Measurements from ENCODE around the gene TANGO2. TPM values are rescaled to one million over a fixed set of nuclear protein-coding genes. Genes with fewer than 3 reads are reported as not detected.

Gene TANGO2
- total RNA-seq, 2 experiments from 2014 or later: 15.7 to 18.3 TPM

- Mint-ChIP-seq H3K27me3 (no peaks in the 10 kb centered on the region), H3K4me1 (ENCODE audit: low read depth) (peaks cover 10% of the 10 kb centered on the region), H3K4me3 (no peak overlapping the region), H3K36me3 (ENCODE audit: low read depth) (peaks cover 8% of the 10 kb centered on the region), H3K9me3 (no peaks in the 10 kb centered on the region), H3K27ac (no peak overlapping the region)
- TF ChIP-seq CTCF (IDR thresholded peaks at IDR 0.05): no peak
- ChIA-PET CTCF (interaction anchor here (1.0 kb wide), 1 partner anchor 15 kb away, joined by 3 read pairs; no protein-coding TSS in a partner anchor), POLR2A (interaction anchor here (0.7 to 1.4 kb wide), 2 partner anchors 40 to 858 kb away, joined by 3 read pairs; partner anchors contain the start of gene TRMT2A)
- DNase-seq (no peak), ATAC-seq (no peak)
- intact Hi-C loops (cut with micrococcal nuclease): no loop called here
Observed at GRCh38 chr22:20076627-20077172, 55.8 kb downstream of the TANGO2 start.

DNA sequence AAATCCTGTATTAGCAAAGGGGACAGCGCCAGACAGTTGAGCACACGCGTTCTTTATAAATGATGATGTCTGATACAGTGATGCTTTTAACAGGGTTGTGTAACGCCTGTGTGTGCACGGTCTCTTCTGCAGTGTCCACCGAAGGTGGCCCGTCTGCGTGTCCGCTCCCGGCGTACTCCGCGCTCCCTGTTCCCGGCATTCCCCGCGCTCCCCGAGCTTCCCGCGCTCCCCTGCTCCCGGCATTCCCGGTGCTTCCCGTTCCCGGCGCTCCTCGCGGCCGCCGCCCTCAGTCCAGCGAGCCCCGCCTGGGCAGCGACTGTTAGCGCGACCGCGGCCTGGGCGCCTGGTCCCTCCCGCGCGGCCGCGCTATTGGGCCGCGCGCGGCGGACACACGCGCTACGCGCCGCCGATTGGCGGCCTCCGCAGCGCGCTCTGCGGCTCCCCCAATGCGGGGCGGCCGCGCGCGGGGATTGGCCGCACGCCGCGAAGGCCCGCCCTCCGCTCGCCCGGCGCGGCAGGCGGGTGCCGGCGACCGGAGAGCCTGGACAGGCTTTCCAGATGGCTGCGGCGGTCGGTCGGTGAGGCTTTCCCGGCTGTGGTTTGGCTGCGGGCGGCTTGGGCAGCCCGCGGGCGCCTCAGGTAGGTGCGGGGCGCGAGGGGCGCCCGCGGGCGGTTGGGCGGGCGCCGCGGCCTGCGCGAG is 59.0 kb downstream of the TANGO2 start, which contains the start of gene DGCR8:
TSS of gene DGCR8 (plus strand) at position 497 of the 700 bp plus-strand sequence. CDS start 5,723 bp downstream, outside the sequence.
- TF ChIP-seq CTCF (IDR thresholded peaks at IDR 0.05): no peak
- Mint-ChIP-seq H3K9me3 (no peaks in the 10 kb centered on the region), H3K36me3 (ENCODE audit: low read depth) (peaks cover 16% of the 10 kb centered on the region), H3K4me1 (ENCODE audit: low read depth) (peaks cover 35% of the 10 kb centered on the region), H3K27me3 (no peaks in the 10 kb centered on the region), H3K27ac (peak within 1 kb of the TSS; percentile 88), H3K4me3 (peak within 1 kb of the TSS; percentile 91)
- intact Hi-C loops (cut with micrococcal nuclease): loop anchor here (5.0 kb wide), 1 partner anchor 37 kb away; the partner anchor contains the start of genes RANBP1 and TRMT2A
- POLR2A ChIA-PET: interaction anchor here (1.1 to 1.7 kb wide), 4 partner anchors 14 to 31 kb away, joined by 3 to 7 read pairs (median 4); no protein-coding TSS in a partner anchor
- CTCF ChIA-PET: interaction anchor here (1.9 kb wide), 1 partner anchor 16 kb away, joined by 6 read pairs; no protein-coding TSS in a partner anchor
- peak; percentile 92 for ATAC-seq
- DNase-seq: peak; percentile 56

- TF ChIP-seq CTCF (IDR thresholded peaks at IDR 0.05): no peak
- H3K9me3 Mint-ChIP-seq: no peaks in the 10 kb centered on the region
- peak; percentile 77 for DNase-seq
- H3K27ac Mint-ChIP-seq: peak overlapping the region; percentile 54
- peaks cover 20% of the 10 kb centered on the region for H3K36me3 Mint-ChIP-seq (ENCODE audit: low read depth)
- POLR2A ChIA-PET: interaction anchor here (1.1 to 3.3 kb wide), 2 partner anchors 21 to 38 kb away, joined by 4 to 17 read pairs; partner anchors contain the start of gene TRMT2A
- H3K4me3 Mint-ChIP-seq: peak overlapping the region; percentile 91
- CTCF ChIA-PET: no interaction called here
- H3K4me1 Mint-ChIP-seq (ENCODE audit: low read depth): peaks cover 40% of the 10 kb centered on the region
- intact Hi-C loops (cut with micrococcal nuclease): loop anchor here (5.0 kb wide), 1 partner anchor 37 kb away; the partner anchor contains the start of genes RANBP1 and TRMT2A
- ATAC-seq: peak; percentile 81
- H3K27me3 Mint-ChIP-seq: no peaks in the 10 kb centered on the region
Observed at GRCh38 chr22:20080445-20080775, 59.5 kb downstream of the TANGO2 start.

- H3K27me3 Mint-ChIP-seq: no peaks in the 10 kb centered on the region
- no peak for ATAC-seq
- no peaks in the 10 kb centered on the region for H3K9me3 Mint-ChIP-seq
- peak; percentile 38 for DNase-seq
- peaks cover 41% of the 10 kb centered on the region for H3K4me1 Mint-ChIP-seq (ENCODE audit: low read depth)
- POLR2A ChIA-PET: interaction anchor here (1.2 to 3.3 kb wide), 5 partner anchors 10 to 37 kb away, joined by 5 to 17 read pairs (median 7); partner anchors contain the start of gene TRMT2A
- intact Hi-C loops (cut with micrococcal nuclease): loop anchor here (5.0 kb wide), 1 partner anchor 36 kb away; the partner anchor contains the start of genes RANBP1 and TRMT2A
- H3K36me3 Mint-ChIP-seq (ENCODE audit: low read depth): peaks cover 21% of the 10 kb centered on the region
- TF ChIP-seq CTCF (IDR thresholded peaks at IDR 0.05): no peak
- H3K4me3 Mint-ChIP-seq: peak overlapping the region; percentile 91
- H3K27ac Mint-ChIP-seq: peak overlapping the region; percentile 54
- CTCF ChIA-PET: interaction anchor here (1.0 to 2.4 kb wide), 3 partner anchors 10 to 20 kb away, joined by 3 to 10 read pairs (median 4); no protein-coding TSS in a partner anchor
Observed at GRCh38 chr22:20080776-20081654, 60.1 kb downstream of the TANGO2 start.

Data from activated CD8-positive, alpha-beta T cell treated with anti-CD3 and anti-CD28 coated beads for 36 hours (primary cell).